ENCODE measurements around the gene PCIF1.

DNA sequence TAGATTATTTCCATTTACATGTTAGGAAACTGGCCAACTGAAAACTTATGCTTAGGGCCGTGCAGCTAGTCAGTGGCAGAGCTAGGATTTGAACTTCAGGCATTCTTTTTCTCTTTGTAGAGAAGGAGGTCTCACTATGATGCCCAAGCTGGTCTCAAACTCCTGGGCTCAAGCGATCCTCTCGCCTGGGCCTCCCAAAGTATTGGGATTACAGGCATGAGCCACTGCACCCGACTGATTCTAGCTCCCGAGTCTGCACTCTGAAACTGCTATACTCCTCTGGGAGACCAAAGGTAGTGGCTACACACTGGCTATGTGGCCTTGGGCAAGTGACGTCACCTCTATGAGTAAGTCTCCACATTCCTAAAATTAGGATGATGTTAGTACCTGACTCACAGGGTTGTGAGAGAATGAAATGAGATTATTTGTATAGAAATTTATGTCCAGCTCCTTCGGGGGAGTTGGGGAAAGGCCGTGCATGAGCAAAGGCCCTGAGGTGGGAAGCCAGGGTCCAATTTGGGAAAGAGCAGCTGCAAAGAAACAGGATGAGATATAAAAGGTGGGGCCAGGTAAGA, 28.9 kb upstream of the PCIF1 start:
- no peak for TF ChIP-seq GATA2 (IDR thresholded peaks at IDR 0.05; ENCODE audit: insufficient read depth, insufficient read length, low read depth, low read length)
- TF ChIP-seq, protein P1, sequence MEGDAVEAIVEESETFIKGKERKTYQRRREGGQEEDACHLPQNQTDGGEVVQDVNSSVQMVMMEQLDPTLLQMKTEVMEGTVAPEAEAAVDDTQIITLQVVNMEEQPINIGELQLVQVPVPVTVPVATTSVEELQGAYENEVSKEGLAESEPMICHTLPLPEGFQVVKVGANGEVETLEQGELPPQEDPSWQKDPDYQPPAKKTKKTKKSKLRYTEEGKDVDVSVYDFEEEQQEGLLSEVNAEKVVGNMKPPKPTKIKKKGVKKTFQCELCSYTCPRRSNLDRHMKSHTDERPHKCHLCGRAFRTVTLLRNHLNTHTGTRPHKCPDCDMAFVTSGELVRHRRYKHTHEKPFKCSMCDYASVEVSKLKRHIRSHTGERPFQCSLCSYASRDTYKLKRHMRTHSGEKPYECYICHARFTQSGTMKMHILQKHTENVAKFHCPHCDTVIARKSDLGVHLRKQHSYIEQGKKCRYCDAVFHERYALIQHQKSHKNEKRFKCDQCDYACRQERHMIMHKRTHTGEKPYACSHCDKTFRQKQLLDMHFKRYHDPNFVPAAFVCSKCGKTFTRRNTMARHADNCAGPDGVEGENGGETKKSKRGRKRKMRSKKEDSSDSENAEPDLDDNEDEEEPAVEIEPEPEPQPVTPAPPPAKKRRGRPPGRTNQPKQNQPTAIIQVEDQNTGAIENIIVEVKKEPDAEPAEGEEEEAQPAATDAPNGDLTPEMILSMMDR (IDR thresholded peaks at IDR 0.05; ENCODE audit: extremely low read depth in 1 of 2, insufficient read depth in 1 of 2, low read depth in 1 of 2, low read length in 2 of 2), result no peak
- no peak for TF ChIP-seq FOS (IDR thresholded peaks at IDR 0.05; ENCODE audit: borderline replicate concordance, insufficient read depth, low read length)
- TF ChIP-seq POLR2A (IDR thresholded peaks at IDR 0.05; ENCODE audit: low read depth, low read length), result no peak
- no peak for TF ChIP-seq JUN (IDR thresholded peaks at IDR 0.05; ENCODE audit: borderline replicate concordance, insufficient read depth, insufficient read length, low read depth)
- no peak for TF ChIP-seq POLR2AphosphoS5 (IDR thresholded peaks at IDR 0.05; ENCODE audit: insufficient read depth, low read depth, low read length)
- TF ChIP-seq EZH2 (IDR thresholded peaks at IDR 0.05; ENCODE audit: borderline replicate concordance, low read depth, low read length, severe bottlenecking), result no peak
- TF ChIP-seq, protein P2, sequence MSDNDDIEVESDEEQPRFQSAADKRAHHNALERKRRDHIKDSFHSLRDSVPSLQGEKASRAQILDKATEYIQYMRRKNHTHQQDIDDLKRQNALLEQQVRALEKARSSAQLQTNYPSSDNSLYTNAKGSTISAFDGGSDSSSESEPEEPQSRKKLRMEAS (IDR thresholded peaks at IDR 0.05; ENCODE audit: insufficient read depth, insufficient read length), result no peak
- no peak for TF ChIP-seq MYC (IDR thresholded peaks at IDR 0.05; ENCODE audit: low read depth, low read length)
